Liver (tissue), 9 donors: ENCODE results near the gene FLNB. TPM values are rescaled to one million over a fixed set of nuclear protein-coding genes. Genes with fewer than 3 reads are reported as not detected.

Source experiments
- DNase-seq: peaks from one replicate; pipeline ENCODE4 v3.0.0-alpha.2; 2017; ENCODE audit warnings: low spot score
- H3K27ac ChIP-seq, 2 donors: one replicate each; pipeline ENCODE4 v1.7.0; 2013; ENCODE audit warnings: inconsistent platforms in 2 of 2, low read length in 2 of 2, control low read depth in 1 of 2, low read depth in 1 of 2, mild to moderate bottlenecking in 1 of 2
- H3K27me3 ChIP-seq, 4 donors: one replicate each; pipeline versions ENCODE4 v1.6.1 to v1.7.0; 2013; ENCODE audit warnings: low read length in 3 of 4, inconsistent platforms in 1 of 4, mild to moderate bottlenecking in 1 of 4, moderate library complexity in 1 of 4; ENCODE audit not compliant: control insufficient read depth in 4 of 4, insufficient read depth in 4 of 4
- H3K36me3 ChIP-seq, 4 donors: one replicate each; pipeline versions ENCODE4 v1.6.1 to v1.7.0; 2013; ENCODE audit warnings: low read length in 3 of 4, mild to moderate bottlenecking in 3 of 4, low read depth in 1 of 4, moderate library complexity in 1 of 4; ENCODE audit not compliant: control insufficient read depth in 4 of 4, insufficient read depth in 3 of 4
- H3K4me1 ChIP-seq, 4 donors: one replicate each; pipeline versions ENCODE4 v1.6.1 to v1.7.0; 2013; ENCODE audit warnings: low read length in 3 of 4, mild to moderate bottlenecking in 3 of 4, moderate library complexity in 1 of 4; ENCODE audit not compliant: control insufficient read depth in 4 of 4, insufficient read depth in 4 of 4
- H3K4me3 ChIP-seq, 3 donors: one replicate each; pipeline versions ENCODE4 v1.6.1 to v1.7.0; 2013; ENCODE audit warnings: low read length in 3 of 3, control low read depth in 1 of 3, low read depth in 1 of 3, mild to moderate bottlenecking in 1 of 3
- H3K9ac ChIP-seq, 2 donors: one replicate each; pipeline ENCODE4 v1.7.0; 2013; ENCODE audit warnings: low read length in 2 of 2, mild to moderate bottlenecking in 2 of 2, moderate library complexity in 2 of 2, control low read depth in 1 of 2, low read depth in 1 of 2
- H3K9me3 ChIP-seq, 4 donors: one replicate each; pipeline versions ENCODE4 v1.6.1 to v1.7.0; 2013; ENCODE audit warnings: low read length in 3 of 4; ENCODE audit not compliant: control insufficient read depth in 4 of 4
- FOXA1 ChIP-seq: IDR thresholded peaks from 2 replicates; pipeline ENCODE4 v1.6.1; 2016; ENCODE audit warnings: antibody characterized with exemption
- GABPA ChIP-seq, 2 donors: IDR thresholded peaks in 1 of 2; conservative IDR thresholded peaks in 1 of 2; 2 replicates each; pipeline ENCODE4 v1.6.1; 2016; ENCODE audit warnings: antibody characterized with exemption in 2 of 2, mild to moderate bottlenecking in 1 of 2, moderate library complexity in 1 of 2
- HNF4A ChIP-seq, 2 donors: conservative IDR thresholded peaks; 2 replicates each; pipeline ENCODE4 v1.6.1; 2016; ENCODE audit warnings: antibody characterized with exemption in 2 of 2, mild to moderate bottlenecking in 2 of 2
- HNF4G ChIP-seq: IDR thresholded peaks from 2 replicates; pipeline ENCODE4 v1.6.1; 2016; ENCODE audit warnings: antibody characterized with exemption
- JUND ChIP-seq, 2 donors: IDR thresholded peaks; 2 replicates each; pipeline ENCODE4 v1.6.1; 2016; ENCODE audit warnings: antibody characterized with exemption in 2 of 2
- NR2F2 ChIP-seq: IDR thresholded peaks from 2 replicates; pipeline ENCODE4 v1.6.1; 2016; ENCODE audit warnings: antibody characterized with exemption
- RAD21 ChIP-seq, 2 donors: IDR thresholded peaks; 2 replicates each; pipeline ENCODE4 v1.6.1; 2016; ENCODE audit warnings: antibody characterized with exemption in 2 of 2, mild to moderate bottlenecking in 2 of 2
- RXRA ChIP-seq, 2 donors: IDR thresholded peaks; 2 replicates each; pipeline ENCODE4 v1.6.1; 2017 to 2018; ENCODE audit warnings: antibody characterized with exemption in 2 of 2, mild to moderate bottlenecking in 1 of 2
- SP1 ChIP-seq: IDR thresholded peaks from 2 replicates; pipeline ENCODE4 v1.6.1; 2018; ENCODE audit warnings: antibody characterized with exemption, mild to moderate bottlenecking
- TAF1 ChIP-seq: conservative IDR thresholded peaks from 2 replicates; pipeline ENCODE4 v1.6.1; 2016; ENCODE audit warnings: antibody characterized with exemption, mild to moderate bottlenecking
- YY1 ChIP-seq: IDR thresholded peaks from 2 replicates; pipeline ENCODE4 v1.6.1; 2016; ENCODE audit warnings: antibody characterized with exemption, mild to moderate bottlenecking
- WGBS: extraction: QIAGEN DNeasy Blood & Tissue Kit; methylation state at CpG from one replicate; pipeline ENCODE4 v1.1.7; 2013; 5-methylcytosine and 5-hydroxymethylcytosine counted together
- polyA plus RNA-seq, 2 donors: library from polyadenylated mRNA; stranded (reverse) in 1 of 2; unstranded in 1 of 2; fragments of 200-250 nt in 1 of 2; fragments of >200 nt in 1 of 2; fragmentation: Nextera tagmentation in 1 of 2; extraction: Ambion mirVana in 1 of 2; gene quantifications; one replicate each; pipeline versions ENCODE4 v1.2.1 to v1.2.3, GENCODE V29; 2013 to 2015
- total RNA-seq, 2 donors: library from RNA; depleted of rRNA; stranded (reverse); fragments of >200 nt; gene quantifications; one replicate each; pipeline ENCODE4 v1.2.3, GENCODE V29; 2014
- TF ChIP-seq, protein P1 (sequence below): IDR thresholded peaks from 2 replicates; pipeline ENCODE4 v1.6.1; 2016; ENCODE audit warnings: antibody characterized with exemption, mild to moderate bottlenecking
- TF ChIP-seq, protein P2 (sequence below): IDR thresholded peaks from 2 replicates; pipeline ENCODE4 v1.6.1; 2016; ENCODE audit warnings: antibody characterized with exemption
- TF ChIP-seq, protein P3 (sequence below): IDR thresholded peaks from 2 replicates; pipeline ENCODE4 v1.6.1; 2016; ENCODE audit warnings: antibody characterized with exemption
- TF ChIP-seq, protein P4 (sequence below): IDR thresholded peaks from 2 replicates; pipeline ENCODE4 v1.6.1; 2016; ENCODE audit warnings: antibody characterized with exemption
- TF ChIP-seq, protein P5 (sequence below): fragments of 150-350 bp; IDR thresholded peaks from 2 replicates; pipeline ENCODE4 v1.5.1; 2017; ENCODE audit warnings: improper control_type of control experiment, low read depth, low read length; ENCODE audit not compliant: missing input control
- donor health status: healthy.
- donor health status: healthy.
- donor health status: healthy.
- donor health status: healthy.
- donor health status: healthy.

Gene FLNB
- total and polyA plus RNA-seq, 4 donors = 22.9 to 124 (median 44.3) TPM

DNA sequence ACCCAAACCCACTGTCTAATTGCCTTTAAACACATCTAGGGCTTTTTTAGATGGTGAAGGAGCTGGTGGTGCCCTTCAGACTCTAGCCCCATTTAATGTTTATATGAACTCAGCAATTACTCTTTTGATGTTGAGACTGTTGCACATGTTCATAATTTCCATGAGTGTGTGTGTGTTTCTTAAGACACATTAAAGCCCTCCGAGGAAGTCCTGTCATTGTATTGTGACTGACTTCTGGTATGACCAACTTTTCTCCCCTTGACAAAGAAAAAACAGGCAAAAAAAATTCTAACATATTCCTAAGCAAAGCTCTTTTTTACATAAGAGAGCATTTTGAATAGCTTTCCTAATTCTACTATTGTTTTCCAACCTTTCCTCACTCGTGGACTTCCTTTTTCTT is 91.6 kb downstream of the FLNB start:
- peaks cover 5 to 59% (median 41%) of the 10 kb centered on the region in 4 donors for H3K4me1 ChIP-seq
- H3K9me3 ChIP-seq = no peaks in the 10 kb centered on the region
- no peak overlapping the region for H3K9ac ChIP-seq
- H3K27me3 ChIP-seq = no peaks in the 10 kb centered on the region
- TF ChIP-seq SP1 (no peak), HNF4G (no peak), FOXA1 (no peak), HNF4A (conservative IDR thresholded peaks at IDR 0.05) (no peak), RAD21 (IDR thresholded peaks at IDR 0.05) (no peak), RXRA (IDR thresholded peaks at IDR 0.05) (no peak), TAF1 (no peak), JUND (IDR thresholded peaks at IDR 0.05) (no peak), GABPA (IDR thresholded peaks at IDR 0.05 in 1 of 2, conservative IDR thresholded peaks at IDR 0.05 in 1 of 2) (no peak), YY1 (no peak), NR2F2 (no peak)
- TF ChIP-seq, protein P1, sequence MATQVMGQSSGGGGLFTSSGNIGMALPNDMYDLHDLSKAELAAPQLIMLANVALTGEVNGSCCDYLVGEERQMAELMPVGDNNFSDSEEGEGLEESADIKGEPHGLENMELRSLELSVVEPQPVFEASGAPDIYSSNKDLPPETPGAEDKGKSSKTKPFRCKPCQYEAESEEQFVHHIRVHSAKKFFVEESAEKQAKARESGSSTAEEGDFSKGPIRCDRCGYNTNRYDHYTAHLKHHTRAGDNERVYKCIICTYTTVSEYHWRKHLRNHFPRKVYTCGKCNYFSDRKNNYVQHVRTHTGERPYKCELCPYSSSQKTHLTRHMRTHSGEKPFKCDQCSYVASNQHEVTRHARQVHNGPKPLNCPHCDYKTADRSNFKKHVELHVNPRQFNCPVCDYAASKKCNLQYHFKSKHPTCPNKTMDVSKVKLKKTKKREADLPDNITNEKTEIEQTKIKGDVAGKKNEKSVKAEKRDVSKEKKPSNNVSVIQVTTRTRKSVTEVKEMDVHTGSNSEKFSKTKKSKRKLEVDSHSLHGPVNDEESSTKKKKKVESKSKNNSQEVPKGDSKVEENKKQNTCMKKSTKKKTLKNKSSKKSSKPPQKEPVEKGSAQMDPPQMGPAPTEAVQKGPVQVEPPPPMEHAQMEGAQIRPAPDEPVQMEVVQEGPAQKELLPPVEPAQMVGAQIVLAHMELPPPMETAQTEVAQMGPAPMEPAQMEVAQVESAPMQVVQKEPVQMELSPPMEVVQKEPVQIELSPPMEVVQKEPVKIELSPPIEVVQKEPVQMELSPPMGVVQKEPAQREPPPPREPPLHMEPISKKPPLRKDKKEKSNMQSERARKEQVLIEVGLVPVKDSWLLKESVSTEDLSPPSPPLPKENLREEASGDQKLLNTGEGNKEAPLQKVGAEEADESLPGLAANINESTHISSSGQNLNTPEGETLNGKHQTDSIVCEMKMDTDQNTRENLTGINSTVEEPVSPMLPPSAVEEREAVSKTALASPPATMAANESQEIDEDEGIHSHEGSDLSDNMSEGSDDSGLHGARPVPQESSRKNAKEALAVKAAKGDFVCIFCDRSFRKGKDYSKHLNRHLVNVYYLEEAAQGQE = no peak
- TF ChIP-seq, protein P2, sequence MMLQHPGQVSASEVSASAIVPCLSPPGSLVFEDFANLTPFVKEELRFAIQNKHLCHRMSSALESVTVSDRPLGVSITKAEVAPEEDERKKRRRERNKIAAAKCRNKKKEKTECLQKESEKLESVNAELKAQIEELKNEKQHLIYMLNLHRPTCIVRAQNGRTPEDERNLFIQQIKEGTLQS = no peak
- TF ChIP-seq, protein P3, sequence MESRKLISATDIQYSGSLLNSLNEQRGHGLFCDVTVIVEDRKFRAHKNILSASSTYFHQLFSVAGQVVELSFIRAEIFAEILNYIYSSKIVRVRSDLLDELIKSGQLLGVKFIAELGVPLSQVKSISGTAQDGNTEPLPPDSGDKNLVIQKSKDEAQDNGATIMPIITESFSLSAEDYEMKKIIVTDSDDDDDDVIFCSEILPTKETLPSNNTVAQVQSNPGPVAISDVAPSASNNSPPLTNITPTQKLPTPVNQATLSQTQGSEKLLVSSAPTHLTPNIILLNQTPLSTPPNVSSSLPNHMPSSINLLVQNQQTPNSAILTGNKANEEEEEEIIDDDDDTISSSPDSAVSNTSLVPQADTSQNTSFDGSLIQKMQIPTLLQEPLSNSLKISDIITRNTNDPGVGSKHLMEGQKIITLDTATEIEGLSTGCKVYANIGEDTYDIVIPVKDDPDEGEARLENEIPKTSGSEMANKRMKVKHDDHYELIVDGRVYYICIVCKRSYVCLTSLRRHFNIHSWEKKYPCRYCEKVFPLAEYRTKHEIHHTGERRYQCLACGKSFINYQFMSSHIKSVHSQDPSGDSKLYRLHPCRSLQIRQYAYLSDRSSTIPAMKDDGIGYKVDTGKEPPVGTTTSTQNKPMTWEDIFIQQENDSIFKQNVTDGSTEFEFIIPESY = no peak
- TF ChIP-seq, protein P4, sequence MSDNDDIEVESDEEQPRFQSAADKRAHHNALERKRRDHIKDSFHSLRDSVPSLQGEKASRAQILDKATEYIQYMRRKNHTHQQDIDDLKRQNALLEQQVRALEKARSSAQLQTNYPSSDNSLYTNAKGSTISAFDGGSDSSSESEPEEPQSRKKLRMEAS = no peak
- TF ChIP-seq, protein P5, sequence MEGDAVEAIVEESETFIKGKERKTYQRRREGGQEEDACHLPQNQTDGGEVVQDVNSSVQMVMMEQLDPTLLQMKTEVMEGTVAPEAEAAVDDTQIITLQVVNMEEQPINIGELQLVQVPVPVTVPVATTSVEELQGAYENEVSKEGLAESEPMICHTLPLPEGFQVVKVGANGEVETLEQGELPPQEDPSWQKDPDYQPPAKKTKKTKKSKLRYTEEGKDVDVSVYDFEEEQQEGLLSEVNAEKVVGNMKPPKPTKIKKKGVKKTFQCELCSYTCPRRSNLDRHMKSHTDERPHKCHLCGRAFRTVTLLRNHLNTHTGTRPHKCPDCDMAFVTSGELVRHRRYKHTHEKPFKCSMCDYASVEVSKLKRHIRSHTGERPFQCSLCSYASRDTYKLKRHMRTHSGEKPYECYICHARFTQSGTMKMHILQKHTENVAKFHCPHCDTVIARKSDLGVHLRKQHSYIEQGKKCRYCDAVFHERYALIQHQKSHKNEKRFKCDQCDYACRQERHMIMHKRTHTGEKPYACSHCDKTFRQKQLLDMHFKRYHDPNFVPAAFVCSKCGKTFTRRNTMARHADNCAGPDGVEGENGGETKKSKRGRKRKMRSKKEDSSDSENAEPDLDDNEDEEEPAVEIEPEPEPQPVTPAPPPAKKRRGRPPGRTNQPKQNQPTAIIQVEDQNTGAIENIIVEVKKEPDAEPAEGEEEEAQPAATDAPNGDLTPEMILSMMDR = no peak
- H3K36me3 ChIP-seq = peaks cover 0 to 26% (median 25%) of the 10 kb centered on the region in 4 donors
- WGBS = 84% methylated on average over 2 of the region's 2 CpGs
- no peak overlapping the region for H3K4me3 ChIP-seq
- no peak overlapping the region for H3K27ac ChIP-seq
- no peak for DNase-seq
